ENCODE data around the gene TMTC4.

The TMTC4 gene

GRCh38 chr13:100630555-100630954, 44.0 kb downstream of the TMTC4 start:
- Histone ChIP-seq H3K9me2 (replicated peaks; ENCODE audit: insufficient read depth, low read length) (no peaks in the 10 kb centered on the region), H3K4me3 (ENCODE audit: insufficient read depth, low read length, poor library complexity, severe bottlenecking) (no peak overlapping the region), H3K36me3 (ENCODE audit: low read length) (peaks cover 13% of the 10 kb centered on the region; the same call in 1 of the 2 replicates), H4K20me1 (ENCODE audit: low read depth, low read length) (no peaks in the 10 kb centered on the region), H3K27ac (ENCODE audit: low read depth, low read length) (no peak overlapping the region), H3K9me3 (ENCODE audit: insufficient read depth, low read length) (no peaks in the 10 kb centered on the region), H3K9ac (ENCODE audit: low read length) (no peak overlapping the region), H3K27me3 (ENCODE audit: low read length) (no peaks in the 10 kb centered on the region), H3K79me2 (ENCODE audit: insufficient read depth, low read length) (no peaks in the 10 kb centered on the region), H3K4me2 (ENCODE audit: low read depth, low read length, poor library complexity, severe bottlenecking) (no peak overlapping the region), H3F3A (ENCODE audit: insufficient read depth) (no peaks in the 10 kb centered on the region), H2AFZ (ENCODE audit: low read depth, low read length, severe bottlenecking) (no peak overlapping the region)
- TF ChIP-seq EZH2phosphoT487 (conservative IDR thresholded peaks at IDR 0.05; ENCODE audit: low read length) (no peak), CTCF (IDR thresholded peaks at IDR 0.05; ENCODE audit: insufficient read depth, low read length, poor library complexity, severe bottlenecking) (no peak)

GRCh38 chr13:100627120-100627519, 47.5 kb downstream of the TMTC4 start:
- H3K9me3 ChIP-seq (ENCODE audit: insufficient read depth, low read length), result no peaks in the 10 kb centered on the region
- TF ChIP-seq CTCF (IDR thresholded peaks at IDR 0.05; ENCODE audit: insufficient read depth, low read length, poor library complexity, severe bottlenecking) (no peak), EZH2phosphoT487 (conservative IDR thresholded peaks at IDR 0.05; ENCODE audit: low read length) (no peak)
- H3K79me2 ChIP-seq (ENCODE audit: insufficient read depth, low read length), result no peaks in the 10 kb centered on the region
- H2AFZ ChIP-seq (ENCODE audit: low read depth, low read length, severe bottlenecking), result no peak overlapping the region
- no peak overlapping the region for H3K4me2 ChIP-seq (ENCODE audit: low read depth, low read length, poor library complexity, severe bottlenecking)
- no peaks in the 10 kb centered on the region for H3K9me2 ChIP-seq (replicated peaks; ENCODE audit: insufficient read depth, low read length)
- no peak overlapping the region for H3K4me3 ChIP-seq (ENCODE audit: insufficient read depth, low read length, poor library complexity, severe bottlenecking)
- H3K36me3 ChIP-seq (ENCODE audit: low read length), result peaks cover 9% of the 10 kb centered on the region; the same call in 1 of the 2 replicates
- H3K27ac ChIP-seq (ENCODE audit: low read depth, low read length), result no peak overlapping the region
- H3F3A ChIP-seq (ENCODE audit: insufficient read depth), result no peaks in the 10 kb centered on the region
- H3K9ac ChIP-seq (ENCODE audit: low read length), result no peak overlapping the region
- no peaks in the 10 kb centered on the region for H3K27me3 ChIP-seq (ENCODE audit: low read length)
- no peaks in the 10 kb centered on the region for H4K20me1 ChIP-seq (ENCODE audit: low read depth, low read length)

GRCh38 chr13:100625447-100625846, 49.1 kb downstream of the TMTC4 start:
- Histone ChIP-seq H3K4me2 (ENCODE audit: low read depth, low read length, poor library complexity, severe bottlenecking) (no peak overlapping the region), H3K4me3 (ENCODE audit: insufficient read depth, low read length, poor library complexity, severe bottlenecking) (no peak overlapping the region), H3K9me2 (replicated peaks; ENCODE audit: insufficient read depth, low read length) (no peaks in the 10 kb centered on the region), H3K27ac (ENCODE audit: low read depth, low read length) (no peak overlapping the region), H3K27me3 (ENCODE audit: low read length) (no peaks in the 10 kb centered on the region), H3K9me3 (ENCODE audit: insufficient read depth, low read length) (no peaks in the 10 kb centered on the region), H2AFZ (ENCODE audit: low read depth, low read length, severe bottlenecking) (no peak overlapping the region), H3F3A (ENCODE audit: insufficient read depth) (no peaks in the 10 kb centered on the region), H3K36me3 (ENCODE audit: low read length) (peaks cover 8% of the 10 kb centered on the region; the same call in 1 of the 2 replicates), H3K9ac (ENCODE audit: low read length) (no peak overlapping the region), H3K79me2 (ENCODE audit: insufficient read depth, low read length) (no peaks in the 10 kb centered on the region), H4K20me1 (ENCODE audit: low read depth, low read length) (no peaks in the 10 kb centered on the region)
- TF ChIP-seq CTCF (IDR thresholded peaks at IDR 0.05; ENCODE audit: insufficient read depth, low read length, poor library complexity, severe bottlenecking) (no peak), EZH2phosphoT487 (conservative IDR thresholded peaks at IDR 0.05; ENCODE audit: low read length) (no peak)

Measured in SU-DHL-6 (cell line).